Motor neuron (in vitro differentiated cells): ENCODE results near the gene TEDC2. TPM values are rescaled to one million over a fixed set of nuclear protein-coding genes. Genes with fewer than 3 reads are reported as not detected.

Experiments
- ATAC-seq, 8 experiments: fragments of 200-7000 bp; cut with Tn5 transposase; replicated peaks in 6 of 8; 2 replicates each; pipeline ENCODE4 v1.8.0; 2021; ENCODE audit warnings: mild to moderate bottlenecking in 8 of 8, moderate library complexity in 8 of 8
- H3K27ac ChIP-seq, 2 donors: fragments of 250-450 bp; sonication (Bioruptor Pico); 2 replicates each; pipeline ENCODE4 v1.9.0; 2021; ENCODE audit warnings: antibody characterized with exemption in 2 of 2, mild to moderate bottlenecking in 2 of 2, moderate library complexity in 1 of 2
- H3K4me1 ChIP-seq, 2 donors: fragments of 250-450 bp; sonication (Bioruptor Pico); replicated peaks in 1 of 2; 2 replicates each; pipeline ENCODE4 v1.6.1; 2021; ENCODE audit warnings: antibody characterized with exemption in 2 of 2, mild to moderate bottlenecking in 2 of 2, moderate library complexity in 1 of 2
- H3K4me3 ChIP-seq, 5 donors: fragments of 250-450 bp; sonication (Bioruptor Pico); 2 replicates each; pipeline ENCODE4 v1.9.0; 2021; ENCODE audit warnings: antibody characterized with exemption in 5 of 5, mild to moderate bottlenecking in 5 of 5, moderate library complexity in 4 of 5
- WGBS, 10 experiments: fragments of 450-650 bp; shearing (Covaris generic); methylation state at CpG; one replicate each; pipeline ENCODE4 v1.0.0; 2022; 5-methylcytosine and 5-hydroxymethylcytosine counted together
- in situ Hi-C, 9 experiments: fragments of 400-800 bp; cut with MboI; loops; one replicate each; pipeline ENCODE4 v1.15.0; 2021; ENCODE audit warnings: low sequenced_read_pairs in 9 of 9, low pct_unique_long_range_greater_than_20kb in 2 of 9; ENCODE audit not compliant: unreplicated experiment in 9 of 9
- total RNA-seq, 8 experiments: library from RNA; unstranded; fragments of 300-600 nt; gene quantifications; 2 replicates each; pipeline versions ENCODE4 v1.2.3 to v1.2.4, GENCODE V29; 2022

Gene TEDC2
- total RNA-seq, 8 experiments from 2014 or later: 0.61 to 26.8 (median 10.0) TPM

DNA sequence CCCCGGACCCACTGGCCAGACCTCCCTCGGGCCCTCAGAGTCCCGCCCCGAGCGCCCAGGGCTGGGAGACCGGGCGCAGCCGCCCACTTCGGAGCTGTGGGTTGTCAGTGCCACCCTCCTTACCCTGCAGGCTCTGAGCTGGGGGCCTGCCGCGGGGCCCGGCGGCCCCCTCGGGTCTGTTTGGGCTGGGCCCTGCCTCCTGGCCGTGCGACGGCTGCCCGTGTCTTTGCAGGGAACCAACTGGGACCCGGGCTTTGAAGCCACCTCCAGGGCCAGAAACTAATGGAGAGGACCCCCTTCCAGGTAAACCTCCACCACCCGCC is 443 bp downstream of the TEDC2 start:
- 0 to 11% (median 2%) methylated on average over 1 to 10 of the region's 20 CpGs; no CpG with 5 or more reads in 7 of the 10 experiments for WGBS, 10 experiments
- H3K4me1 ChIP-seq: peaks cover 3 to 16% of the 10 kb centered on the region in 2 donors
- peak overlapping the region; percentile 65 to 89 (median 70) for H3K4me3 ChIP-seq
- no peak for ATAC-seq
- in situ Hi-C loops: no loop called here
- peak overlapping the region; percentile 23 to 57 for H3K27ac ChIP-seq

DNA sequence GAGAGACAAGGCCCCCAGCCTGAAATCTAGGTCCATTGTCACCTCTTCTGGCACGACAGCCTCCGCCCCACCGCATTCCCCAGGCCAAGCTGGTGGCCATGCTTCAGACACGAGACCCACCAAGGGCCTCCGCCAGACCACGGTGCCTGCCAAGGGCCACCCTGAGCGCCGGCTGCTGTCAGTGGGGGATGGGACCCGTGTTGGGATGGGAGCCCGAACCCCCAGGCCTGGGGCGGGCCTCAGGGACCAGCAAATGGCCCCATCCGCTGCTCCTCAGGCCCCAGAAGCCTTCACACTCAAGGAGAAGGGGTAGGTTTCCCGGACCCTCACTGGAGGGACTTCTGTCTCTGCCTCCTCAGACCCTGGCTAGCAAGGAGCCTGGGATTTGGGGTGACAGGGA is 1.0 kb downstream of the TEDC2 start:
- ATAC-seq: no peak
- 82 to 100% (median 84%) methylated on average over 1 to 8 of the region's 13 CpGs; no CpG with 5 or more reads in 7 of the 10 experiments for WGBS, 10 experiments

DNA sequence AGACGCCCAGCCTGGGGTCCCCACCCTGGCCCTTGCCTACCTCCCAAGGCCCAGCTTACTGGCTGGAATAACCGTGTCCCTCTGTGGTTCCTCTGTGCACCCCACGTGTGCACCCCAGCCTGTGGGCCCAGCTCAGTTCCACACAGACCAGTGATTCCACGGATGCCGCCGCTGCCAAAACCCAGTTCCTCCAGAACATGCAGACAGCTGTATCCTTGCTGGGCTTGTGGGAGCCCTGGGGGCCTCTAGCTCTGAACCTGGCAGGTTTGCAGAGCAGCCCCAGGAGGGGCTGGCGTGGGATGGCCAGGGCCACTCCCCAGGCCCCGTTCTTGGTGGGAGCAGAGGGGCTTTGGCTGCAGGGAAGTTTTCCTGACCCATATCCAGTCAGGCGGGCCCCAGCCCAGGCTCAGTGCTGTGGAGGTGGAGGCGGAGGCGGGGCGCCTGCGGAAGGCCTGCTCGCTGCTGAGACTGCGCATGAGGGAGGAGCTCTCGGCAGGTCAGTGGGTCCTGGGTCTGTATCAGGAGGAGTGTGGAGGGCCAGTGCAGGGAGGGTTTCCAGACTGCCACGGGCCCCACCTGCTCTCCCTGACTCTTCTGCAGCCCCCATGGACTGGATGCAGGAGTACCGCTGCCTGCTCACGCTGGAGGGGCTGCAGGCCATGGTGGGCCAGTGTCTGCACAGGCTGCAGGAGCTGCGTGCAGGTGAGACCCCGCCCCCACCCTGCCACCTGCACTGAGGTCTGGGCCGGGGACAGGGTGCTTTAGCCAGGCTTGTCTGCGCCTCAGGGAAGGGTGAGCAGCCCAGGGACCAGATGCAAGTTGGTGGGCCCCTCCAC is 2.3 kb downstream of the TEDC2 start:
- no peak overlapping the region for H3K27ac ChIP-seq
- ATAC-seq: no peak
- WGBS, 10 experiments: 87 to 100% (median 89%) methylated on average over 3 to 4 of the region's 23 CpGs; no CpG with 5 or more reads in 7 of the 10 experiments
- H3K4me3 ChIP-seq: no peak overlapping the region
- peaks cover 3 to 17% of the 10 kb centered on the region in 2 donors for H3K4me1 ChIP-seq
- in situ Hi-C loops: no loop called here

More for the DNA sequence above, 1.0 kb downstream of the TEDC2 start:
- no peak overlapping the region for H3K27ac ChIP-seq
- in situ Hi-C loops: no loop called here
- H3K4me1 ChIP-seq: peaks cover 3 to 16% of the 10 kb centered on the region in 2 donors
- peak overlapping the region in 4 of 5 donors; percentile 65 to 89 (median 71) for H3K4me3 ChIP-seq

DNA sequence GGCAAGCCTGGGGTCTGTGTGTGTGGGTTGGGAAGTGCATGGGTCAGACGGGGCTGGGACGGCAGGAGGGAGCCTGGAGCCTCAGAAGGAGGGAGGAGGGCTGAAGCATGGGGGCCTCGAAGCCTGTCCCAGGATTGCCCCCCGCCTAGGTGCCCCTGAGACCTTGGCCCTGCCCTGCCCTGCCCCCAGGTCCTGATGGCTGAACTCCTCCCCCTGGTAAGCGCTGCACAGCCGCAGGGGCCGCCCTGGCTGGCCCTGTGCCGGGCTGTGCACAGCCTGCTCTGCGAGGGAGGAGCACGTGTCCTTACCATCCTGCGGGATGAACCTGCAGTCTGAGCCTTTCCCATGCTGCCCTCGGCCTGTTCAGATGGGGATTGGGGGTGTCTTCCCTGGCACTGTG is 4.4 kb downstream of the TEDC2 start:
- no CpG with 5 or more reads among the region's 12 CpGs for WGBS, 10 experiments

DNA sequence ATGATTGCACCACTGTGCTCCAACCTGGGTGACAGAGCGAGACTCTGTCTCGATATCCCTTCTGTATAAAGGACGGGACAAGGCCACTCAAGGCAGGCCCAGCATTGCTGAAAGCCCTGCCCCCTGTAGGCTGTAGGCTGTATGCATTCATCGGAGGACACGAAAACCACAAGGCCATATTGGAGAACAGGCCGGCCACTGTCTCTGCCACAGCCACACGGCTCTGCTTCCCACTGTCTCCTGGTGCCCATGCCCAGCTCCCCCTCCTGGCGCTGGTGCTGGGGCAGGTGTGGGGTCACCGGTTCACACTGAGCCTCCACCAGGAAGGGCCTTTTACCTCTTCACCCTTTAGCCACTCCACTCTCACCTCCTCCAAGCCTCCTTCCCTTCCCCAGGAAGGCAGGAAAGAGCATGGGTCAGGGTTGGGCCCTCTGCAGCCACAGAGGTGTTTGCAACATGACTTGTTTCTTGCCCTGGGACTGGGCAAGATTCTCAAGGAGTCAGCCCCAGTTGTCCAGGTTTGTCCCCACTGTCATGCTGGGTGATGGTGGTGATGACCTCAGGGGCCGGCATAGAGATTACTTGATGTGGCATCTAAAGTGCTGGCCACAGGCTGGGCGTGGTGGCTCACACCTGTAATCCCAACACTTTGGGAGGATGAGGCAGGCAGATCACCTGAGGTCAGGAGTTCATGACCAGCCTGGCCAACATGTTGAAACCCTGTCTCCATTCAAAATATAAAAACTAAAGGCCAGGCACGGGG is 5.9 kb downstream of the TEDC2 start:
- 77 to 100% (median 85%) methylated on average over 2 to 6 of the region's 12 CpGs; no CpG with 5 or more reads in 5 of the 10 experiments for WGBS, 10 experiments
- no peak overlapping the region for H3K4me3 ChIP-seq
- peaks cover 31 to 38% of the 10 kb centered on the region in 2 donors for H3K4me1 ChIP-seq
- no peak for ATAC-seq
- in situ Hi-C loops: no loop called here
- no peak overlapping the region for H3K27ac ChIP-seq

More for the DNA sequence above, 4.4 kb downstream of the TEDC2 start:
- no peak overlapping the region for H3K27ac ChIP-seq
- no peak for ATAC-seq
- H3K4me1 ChIP-seq: peaks cover 19 to 29% of the 10 kb centered on the region in 2 donors
- in situ Hi-C loops: no loop called here
- no peak overlapping the region for H3K4me3 ChIP-seq

DNA sequence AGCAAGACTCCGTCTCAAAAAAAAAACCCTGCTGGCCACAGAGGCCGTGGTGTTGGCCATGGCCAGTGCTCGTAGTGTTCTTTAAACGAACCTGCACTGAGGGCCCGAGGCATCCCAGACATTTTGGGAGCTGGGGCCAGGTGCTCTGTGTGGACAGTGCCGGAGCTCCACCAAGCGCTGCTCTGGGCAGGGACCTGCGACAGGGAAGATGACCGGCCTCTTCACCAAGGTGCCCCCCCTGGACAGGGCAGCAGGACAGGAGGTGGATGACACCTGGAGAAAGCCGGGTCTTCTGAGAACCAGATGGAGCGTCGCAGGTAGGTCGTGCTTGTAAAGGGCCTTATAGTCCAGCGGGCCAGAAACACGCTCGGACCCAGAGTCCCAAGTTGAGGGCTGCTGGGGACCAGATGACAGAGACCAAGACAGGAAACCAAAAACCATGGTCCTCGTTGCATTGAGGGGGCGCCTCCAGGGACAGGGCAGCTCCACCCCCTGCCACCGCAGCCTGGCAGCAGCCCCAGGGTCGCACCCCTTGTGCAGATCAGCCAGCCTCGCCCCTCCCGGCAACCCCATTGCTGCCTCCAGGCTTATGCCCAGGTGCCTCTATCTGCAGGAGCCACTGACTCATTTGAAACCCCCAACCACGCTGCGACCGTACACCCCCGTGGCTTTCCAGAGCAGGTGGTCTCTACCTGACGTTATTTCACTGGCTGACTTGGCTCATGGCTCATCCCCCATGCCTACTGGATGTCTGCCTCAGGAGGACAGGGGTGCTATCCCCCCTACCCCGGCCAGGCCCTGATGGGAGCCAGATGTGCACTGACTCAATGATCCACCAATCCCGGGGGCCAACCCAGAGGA is 7.0 kb downstream of the TEDC2 start:
- in situ Hi-C loops: no loop called here
- WGBS, 10 experiments: 52 to 96% (median 80%) methylated on average over 1 to 13 of the region's 29 CpGs; no CpG with 5 or more reads in 4 of the 10 experiments
- Histone ChIP-seq H3K4me3 (peak overlapping the region in 2 of 5 donors; percentile 26 to 43), H3K4me1 (peaks cover 42 to 46% of the 10 kb centered on the region in 2 donors), H3K27ac (peak overlapping the region; percentile 87 to 90)
- no peak for ATAC-seq

DNA sequence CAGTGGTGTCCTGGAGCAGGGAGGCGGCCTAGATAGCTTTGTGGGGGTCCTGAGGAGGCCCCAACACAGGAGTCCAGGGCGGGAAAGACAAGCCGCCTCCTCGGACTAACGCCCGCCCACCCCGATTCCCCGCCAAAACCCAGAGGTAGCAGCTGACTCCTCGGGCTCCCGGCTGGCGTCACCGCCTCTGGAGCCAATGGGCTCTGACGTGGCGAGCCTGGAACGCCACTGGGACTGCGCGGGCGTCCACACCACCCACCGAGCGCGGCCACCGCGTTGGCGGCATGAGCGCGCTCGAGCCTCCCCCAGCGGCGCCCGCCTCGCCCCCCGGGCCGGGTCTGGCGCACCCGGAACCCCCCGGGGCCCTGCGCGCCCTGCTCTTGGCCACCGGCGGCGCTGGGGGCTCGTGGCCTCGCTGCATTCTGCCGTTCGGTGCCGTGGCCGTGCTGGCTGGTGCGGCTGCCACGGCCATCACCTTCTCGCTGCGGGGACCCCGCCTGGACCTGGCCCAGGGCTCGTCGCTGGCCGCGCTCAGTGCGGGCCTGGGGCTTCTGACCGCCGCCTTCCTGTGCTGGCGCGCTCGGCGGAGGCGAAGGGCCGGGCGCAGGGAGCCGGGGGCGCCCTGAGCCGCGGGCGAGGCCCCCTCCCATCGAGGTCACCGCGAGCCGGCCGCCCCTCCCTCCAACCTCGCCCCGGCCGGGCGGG is 7.8 kb downstream of the TEDC2 start:
- WGBS, 10 experiments: no CpG with 5 or more reads among the region's 80 CpGs

DNA sequence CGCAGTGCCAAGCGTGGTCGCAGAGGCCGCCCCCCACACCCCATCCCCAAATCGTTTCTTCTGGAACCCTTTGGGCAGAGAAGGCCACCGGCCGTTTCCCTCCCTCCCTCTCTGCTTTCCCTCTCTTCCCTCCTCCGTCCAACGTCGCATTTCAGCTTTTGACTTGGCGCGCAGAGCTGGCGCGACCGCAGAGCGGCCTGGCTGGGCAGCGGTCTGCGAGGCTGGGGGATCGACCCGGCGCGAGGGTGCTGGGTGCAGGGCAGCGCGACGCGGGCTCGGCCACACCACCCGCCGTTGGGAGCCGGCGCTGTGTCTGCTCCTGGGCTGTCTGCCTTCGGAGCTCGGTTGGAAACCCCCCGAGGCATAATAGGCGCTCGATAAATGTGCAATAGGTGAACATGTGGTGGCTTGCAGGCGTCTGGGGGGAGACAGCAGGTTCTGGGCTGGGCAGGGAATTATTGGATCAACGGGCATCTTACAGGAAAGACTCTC is 8.4 kb downstream of the TEDC2 start:
- 0 to 11% methylated on average over 5 to 6 of the region's 38 CpGs; no CpG with 5 or more reads in 8 of the 10 experiments for WGBS, 10 experiments
- peak; percentile 1 to 14 (median 6) for ATAC-seq
- peaks cover 49 to 60% of the 10 kb centered on the region in 2 donors for H3K4me1 ChIP-seq
- in situ Hi-C loops: no loop called here
- peak overlapping the region; percentile 87 to 90 for H3K27ac ChIP-seq
- H3K4me3 ChIP-seq: peak overlapping the region; percentile 26 to 43 (median 30)

More for the DNA sequence above, 7.8 kb downstream of the TEDC2 start:
- Histone ChIP-seq H3K4me3 (peak overlapping the region; percentile 26 to 43 (median 30)), H3K27ac (peak overlapping the region; percentile 87 to 90), H3K4me1 (peaks cover 45 to 54% of the 10 kb centered on the region in 2 donors)
- peak; percentile 32 to 76 (median 38) for ATAC-seq
- in situ Hi-C loops: no loop called here

DNA sequence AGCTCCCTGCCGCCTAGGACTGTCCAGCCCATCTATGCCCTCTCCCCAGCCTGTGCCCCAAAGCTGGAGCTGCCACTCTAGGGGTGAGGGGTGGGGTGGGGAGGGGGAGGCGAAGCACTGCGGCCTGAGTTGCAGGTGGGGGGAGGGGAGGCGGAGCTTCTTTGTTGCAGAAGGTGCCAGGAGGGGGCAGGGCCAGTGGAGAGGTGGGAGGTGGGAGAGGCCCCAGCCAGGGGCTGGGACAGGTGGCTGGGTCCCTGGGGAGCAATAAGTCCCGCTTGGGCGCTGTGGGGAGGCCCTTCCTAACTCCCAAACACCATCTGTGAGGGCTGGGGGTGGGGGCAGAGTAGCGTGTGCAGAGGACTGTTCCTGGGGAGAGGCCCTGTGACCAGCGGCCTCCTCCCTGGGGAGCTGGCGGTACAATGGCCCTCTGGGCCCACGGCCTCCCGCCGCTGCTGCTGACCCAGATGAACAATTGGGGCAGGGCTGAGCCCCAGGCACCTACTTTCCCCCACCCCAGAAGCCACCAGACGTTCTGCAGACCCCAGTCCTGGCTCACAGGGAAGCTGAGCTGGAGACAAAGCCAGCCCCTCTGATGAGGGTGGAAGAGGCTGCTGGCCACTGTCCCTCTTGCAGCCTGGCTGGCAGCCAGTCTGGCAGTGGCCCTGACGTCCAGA is 9.0 kb downstream of the TEDC2 start:
- peak overlapping the region in 4 of 5 donors; percentile 26 to 43 (median 34) for H3K4me3 ChIP-seq
- peaks cover 55 to 65% of the 10 kb centered on the region in 2 donors for H3K4me1 ChIP-seq
- WGBS, 10 experiments: no CpG with 5 or more reads among the region's 14 CpGs
- H3K27ac ChIP-seq: peak overlapping the region; percentile 87 to 90
- in situ Hi-C loops: no loop called here
- ATAC-seq: peak in 6 of 8 experiments; percentile 5 to 60 (median 44)

DNA sequence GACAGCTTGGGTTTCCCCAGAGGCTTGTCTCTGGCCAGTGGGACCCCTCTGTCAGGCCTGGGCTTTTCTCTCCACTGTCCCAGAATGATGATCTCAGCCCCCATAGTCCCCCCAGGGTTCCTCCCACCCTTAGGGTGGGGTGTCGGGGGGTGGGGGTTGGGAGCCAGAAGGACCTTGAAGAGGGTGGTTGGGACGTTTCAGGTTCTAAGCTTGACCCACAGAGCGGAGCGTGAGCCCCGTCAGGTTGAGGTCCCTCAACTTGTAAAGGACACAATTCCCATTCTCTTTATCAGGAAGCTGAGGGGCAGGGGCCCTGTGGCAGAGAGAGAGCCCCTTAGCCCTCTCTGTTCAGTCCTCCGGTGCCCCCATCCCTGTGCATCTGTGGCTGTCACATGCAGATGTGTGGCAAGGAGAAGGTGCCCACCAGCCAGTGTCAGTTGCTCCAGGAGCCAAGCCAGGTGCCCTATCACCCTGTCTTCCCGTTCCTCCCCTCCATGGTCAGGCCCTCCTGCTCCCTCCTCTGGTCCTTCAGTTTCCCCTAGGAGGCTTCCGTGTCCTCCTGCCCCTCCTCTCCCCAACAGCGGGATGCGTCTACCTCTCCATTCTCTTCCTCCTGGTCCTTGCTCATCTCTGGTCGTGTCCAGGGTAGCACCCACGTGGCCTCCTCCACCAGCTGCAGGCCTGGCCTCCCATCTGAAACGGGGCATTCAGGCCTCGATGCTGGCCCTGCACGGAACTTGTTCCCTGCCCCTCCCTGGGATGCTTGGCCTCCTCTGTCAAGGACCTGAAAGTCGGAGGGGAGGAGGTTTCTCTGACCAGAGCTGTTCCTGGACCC is 9.7 kb downstream of the TEDC2 start:
- Histone ChIP-seq H3K27ac (peak overlapping the region; percentile 87 to 90), H3K4me3 (peak overlapping the region in 1 of 5 donors; percentile 43), H3K4me1 (peaks cover 55 to 65% of the 10 kb centered on the region in 2 donors)
- ATAC-seq: no peak
- in situ Hi-C loops: no loop called here
- WGBS, 10 experiments: 40 to 76% (median 59%) methylated on average over 1 to 7 of the region's 16 CpGs; no CpG with 5 or more reads in 6 of the 10 experiments

DNA sequence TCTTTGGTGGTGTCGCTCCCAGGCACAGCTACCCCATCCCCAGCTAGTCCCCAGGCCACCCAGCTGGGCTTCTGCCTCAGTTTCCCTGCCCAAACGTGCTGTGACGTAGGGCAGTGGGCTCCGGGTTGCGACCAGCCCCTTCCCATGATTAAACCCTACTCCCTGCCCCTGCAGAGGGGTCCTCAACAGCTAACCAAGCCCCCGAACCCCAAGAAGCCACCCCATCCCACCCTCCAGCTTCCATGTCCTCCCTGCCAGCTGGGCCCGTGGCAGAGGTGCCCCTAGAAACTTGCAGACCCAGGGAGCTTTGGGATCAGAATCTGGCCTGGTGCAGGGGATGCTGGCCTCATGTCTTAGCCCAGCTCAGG is 10.3 kb downstream of the TEDC2 start:
- H3K27ac ChIP-seq: peak overlapping the region; percentile 68 to 83
- ATAC-seq: no peak
- peaks cover 55 to 65% of the 10 kb centered on the region in 2 donors for H3K4me1 ChIP-seq
- no peak overlapping the region for H3K4me3 ChIP-seq
- in situ Hi-C loops: no loop called here
- 80% methylated on average over 2 of the region's 7 CpGs; no CpG with 5 or more reads in 9 of the 10 experiments for WGBS, 10 experiments
